Measurements from ENCODE around the gene PTMA. TPM values are rescaled to one million over a fixed set of nuclear protein-coding genes. Genes with fewer than 3 reads are reported as not detected.

PTMA gene
- total RNA-seq, 1 donor from 2014 or later = 1,228 TPM

- H3K36me3 Mint-ChIP-seq = no peaks in the 10 kb centered on the region
- peaks cover 19% of the 10 kb centered on the region for H3K4me1 Mint-ChIP-seq (ENCODE audit: unreplicated experiment)
- H3K27ac Mint-ChIP-seq = no peak overlapping the region
- H3K9me3 Mint-ChIP-seq = no peaks in the 10 kb centered on the region
- TF ChIP-seq CTCF (conservative IDR thresholded peaks at IDR 0.05) = no peak
- DNase-seq (ENCODE audit: extremely low spot score, unreplicated experiment) = no peak
- H3K4me3 Mint-ChIP-seq = no peak overlapping the region
- no peaks in the 10 kb centered on the region for H3K27me3 Mint-ChIP-seq
Measured at GRCh38 chr2:231687961-231688360, 20.4 kb upstream of the PTMA start.

- Mint-ChIP-seq H3K4me1 (ENCODE audit: unreplicated experiment) (peaks cover 19% of the 10 kb centered on the region), H3K9me3 (no peaks in the 10 kb centered on the region), H3K36me3 (no peaks in the 10 kb centered on the region), H3K27ac (no peak overlapping the region), H3K27me3 (no peaks in the 10 kb centered on the region), H3K4me3 (no peak overlapping the region)
- DNase-seq (ENCODE audit: extremely low spot score, unreplicated experiment) = no peak
- no peak for TF ChIP-seq CTCF (conservative IDR thresholded peaks at IDR 0.05)
Measured at GRCh38 chr2:231688719-231689118, 19.6 kb upstream of the PTMA start.

GRCh38 chr2:231689124-231689893 is 19.0 kb upstream of the PTMA start:
- H3K4me1 Mint-ChIP-seq (ENCODE audit: unreplicated experiment) = peaks cover 23% of the 10 kb centered on the region
- no peaks in the 10 kb centered on the region for H3K9me3 Mint-ChIP-seq
- no peak overlapping the region for H3K27ac Mint-ChIP-seq
- no peaks in the 10 kb centered on the region for H3K36me3 Mint-ChIP-seq
- no peak overlapping the region for H3K4me3 Mint-ChIP-seq
- no peaks in the 10 kb centered on the region for H3K27me3 Mint-ChIP-seq
- DNase-seq (ENCODE audit: extremely low spot score, unreplicated experiment) = no peak
- no peak for TF ChIP-seq CTCF (conservative IDR thresholded peaks at IDR 0.05)

GRCh38 chr2:231691251-231691772 is 17.0 kb upstream of the PTMA start:
- Mint-ChIP-seq H3K4me1 (ENCODE audit: unreplicated experiment) (peaks cover 24% of the 10 kb centered on the region), H3K27me3 (no peaks in the 10 kb centered on the region), H3K36me3 (no peaks in the 10 kb centered on the region), H3K9me3 (no peaks in the 10 kb centered on the region), H3K4me3 (no peak overlapping the region), H3K27ac (no peak overlapping the region)
- no peak for DNase-seq (ENCODE audit: extremely low spot score, unreplicated experiment)
- TF ChIP-seq CTCF (conservative IDR thresholded peaks at IDR 0.05) = no peak

GRCh38 chr2:231692847-231693246 is 15.5 kb upstream of the PTMA start:
- Mint-ChIP-seq H3K4me1 (ENCODE audit: unreplicated experiment) (peaks cover 17% of the 10 kb centered on the region), H3K4me3 (no peak overlapping the region), H3K36me3 (no peaks in the 10 kb centered on the region), H3K27ac (no peak overlapping the region), H3K27me3 (no peaks in the 10 kb centered on the region), H3K9me3 (no peaks in the 10 kb centered on the region)
- no peak for TF ChIP-seq CTCF (conservative IDR thresholded peaks at IDR 0.05)
- no peak for DNase-seq (ENCODE audit: extremely low spot score, unreplicated experiment)
